H9 (cell line): ENCODE data around the gene PSKH1. TPM values are rescaled to one million over a fixed set of nuclear protein-coding genes. Genes with fewer than 3 reads are reported as not detected.

Experiments
- DNase-seq: peaks from one replicate; pipeline ENCODE4 v3.0.0-alpha.2; 2017
- H2AFZ ChIP-seq: one replicate; pipeline ENCODE4 v1.6.1; 2013; ENCODE audit warnings: mild to moderate bottlenecking, low read length, control low read depth, moderate library complexity
- H2AK5ac ChIP-seq: 2 replicates; pipeline ENCODE4 v1.6.1; 2013; ENCODE audit warnings: low read length, control low read depth, mixed read lengths; ENCODE audit not compliant: insufficient read length
- H2BK120ac ChIP-seq: one replicate; pipeline ENCODE4 v1.6.1; 2013; ENCODE audit warnings: low read depth, mild to moderate bottlenecking, low read length, control low read depth, inconsistent platforms; ENCODE audit not compliant: poor library complexity, severe bottlenecking
- H2BK12ac ChIP-seq: 2 replicates; pipeline ENCODE4 v1.6.1; 2013; ENCODE audit warnings: low read length, control low read depth, mixed read lengths, low read depth; ENCODE audit not compliant: insufficient read length
- H2BK15ac ChIP-seq: 2 replicates; pipeline ENCODE4 v1.6.1; 2013; ENCODE audit warnings: low read depth, low read length, control low read depth
- H2BK20ac ChIP-seq: one replicate; pipeline ENCODE4 v1.6.1; 2013; ENCODE audit warnings: low read depth, mild to moderate bottlenecking, low read length, control low read depth, inconsistent platforms; ENCODE audit not compliant: poor library complexity, severe bottlenecking
- H2BK5ac ChIP-seq: 2 replicates; pipeline ENCODE4 v1.6.1; 2013; ENCODE audit warnings: low read length, control low read depth, mixed read lengths; ENCODE audit not compliant: insufficient read length
- H3K14ac ChIP-seq: 2 replicates; pipeline ENCODE4 v1.6.1; 2013; ENCODE audit warnings: low read length, control low read depth; ENCODE audit not compliant: insufficient read depth
- H3K18ac ChIP-seq: 2 replicates; pipeline ENCODE4 v1.6.1; 2013; ENCODE audit warnings: low read depth, mild to moderate bottlenecking, mixed read lengths, low read length, control low read depth; ENCODE audit not compliant: insufficient read length
- H3K23ac ChIP-seq: 2 replicates; pipeline ENCODE4 v1.6.1; 2013; ENCODE audit warnings: low read length, control low read depth, mixed read lengths, low read depth; ENCODE audit not compliant: insufficient read length
- H3K23me2 ChIP-seq: 2 replicates; pipeline ENCODE4 v1.6.1; 2013; ENCODE audit warnings: low read depth, mild to moderate bottlenecking, mixed read lengths, low read length, control low read depth; ENCODE audit not compliant: insufficient read length, poor library complexity, severe bottlenecking
- H3K27ac ChIP-seq: 2 replicates; pipeline ENCODE4 v1.5.1; 2013; ENCODE audit warnings: low read length, control low read depth, mixed read lengths, low read depth; ENCODE audit not compliant: insufficient read length
- H3K27me3 ChIP-seq: 2 replicates; pipeline ENCODE4 v1.6.1; 2013; ENCODE audit warnings: low read length, control low read depth, inconsistent platforms; ENCODE audit not compliant: insufficient read depth
- H3K4ac ChIP-seq: 2 replicates; pipeline ENCODE4 v1.6.1; 2013; ENCODE audit warnings: low read depth, mild to moderate bottlenecking, control low read depth, inconsistent platforms, low read length, moderate library complexity
- H3K4me1 ChIP-seq: 2 replicates; pipeline ENCODE4 v1.6.1; 2013; ENCODE audit warnings: low read length, control low read depth, inconsistent platforms; ENCODE audit not compliant: insufficient read depth
- H3K4me2 ChIP-seq: 2 replicates; pipeline ENCODE4 v1.6.1; 2013; ENCODE audit warnings: low read length, control low read depth, mixed read lengths; ENCODE audit not compliant: insufficient read length, insufficient read depth
- H3K56ac ChIP-seq: 2 replicates; pipeline ENCODE4 v1.6.1; 2013; ENCODE audit warnings: low read depth, mild to moderate bottlenecking, mixed read lengths, low read length, control low read depth; ENCODE audit not compliant: insufficient read length
- H3K79me1 ChIP-seq: 2 replicates; pipeline ENCODE4 v1.6.1; 2013; ENCODE audit warnings: low read depth, mild to moderate bottlenecking, moderate library complexity, low read length, control low read depth, inconsistent platforms; ENCODE audit not compliant: insufficient read depth, poor library complexity, severe bottlenecking
- H3K79me2 ChIP-seq: 2 replicates; pipeline ENCODE4 v1.6.1; 2013; ENCODE audit warnings: low read length, control low read depth, inconsistent platforms; ENCODE audit not compliant: insufficient read depth
- H3K9ac ChIP-seq: 2 replicates; pipeline ENCODE4 v1.6.1; 2013; ENCODE audit warnings: low read length, control low read depth, mixed read lengths; ENCODE audit not compliant: insufficient read length; ENCODE audit errors: extremely low read depth
- H3K9me3 ChIP-seq: one replicate; pipeline ENCODE4 v1.6.1; 2013; ENCODE audit warnings: low read depth, low read length, inconsistent platforms; ENCODE audit not compliant: control insufficient read depth
- H3T11ph ChIP-seq: one replicate; pipeline ENCODE4 v1.6.1; 2013; ENCODE audit warnings: mild to moderate bottlenecking, low read length, control low read depth, inconsistent platforms
- H4K20me1 ChIP-seq: one replicate; pipeline ENCODE4 v1.6.1; 2013; ENCODE audit not compliant: control insufficient read depth, insufficient read length, insufficient read depth
- H4K5ac ChIP-seq: 2 replicates; pipeline ENCODE4 v1.6.1; 2013; ENCODE audit warnings: low read depth, mild to moderate bottlenecking, mixed read lengths, low read length, control low read depth; ENCODE audit not compliant: insufficient read length
- H4K8ac ChIP-seq: replicated peaks from 2 replicates; pipeline ENCODE4 v1.6.1; 2013; ENCODE audit warnings: low read length, control low read depth, mixed read lengths, low read depth; ENCODE audit not compliant: insufficient read length
- H4K91ac ChIP-seq: 2 replicates; pipeline ENCODE4 v1.6.1; 2013; ENCODE audit warnings: low read depth, mild to moderate bottlenecking, moderate library complexity, mixed read lengths, low read length, control low read depth; ENCODE audit not compliant: insufficient read length
- H3K27ac Mint-ChIP-seq, 3 experiments: 2 replicates in 2 of 3; 3 replicates in 1 of 3; pipeline ENCODE4 v1.8.0; 2020 to 2021; ENCODE audit warnings: mixed read lengths in 3 of 3, mild to moderate bottlenecking in 1 of 3, moderate library complexity in 1 of 3
- H3K27me3 Mint-ChIP-seq: 2 replicates; pipeline ENCODE4 v1.8.0; 2021; ENCODE audit warnings: low read depth, mild to moderate bottlenecking, moderate library complexity, mixed read lengths
- H3K36me3 Mint-ChIP-seq, 3 experiments: 2 replicates in 2 of 3; 3 replicates in 1 of 3; pipeline ENCODE4 v1.8.0; 2020 to 2021; ENCODE audit warnings: low read depth in 3 of 3, mixed read lengths in 3 of 3; ENCODE audit not compliant: insufficient read depth in 1 of 3
- H3K4me1 Mint-ChIP-seq, 2 experiments: 2 replicates each; pipeline ENCODE4 v1.8.0; 2020; ENCODE audit warnings: mixed read lengths in 2 of 2
- H3K4me3 Mint-ChIP-seq, 2 experiments: 2 replicates in 1 of 2; 3 replicates in 1 of 2; pipeline ENCODE4 v1.8.0; 2020 to 2021; ENCODE audit warnings: mild to moderate bottlenecking in 2 of 2, mixed read lengths in 2 of 2, moderate library complexity in 1 of 2
- H3K9me3 Mint-ChIP-seq, 2 experiments: 2 replicates in 1 of 2; 3 replicates in 1 of 2; pipeline ENCODE4 v1.8.0; 2020; ENCODE audit warnings: mild to moderate bottlenecking in 2 of 2, mixed read lengths in 2 of 2, moderate library complexity in 1 of 2
- WGBS: extraction: QIAGEN DNeasy Blood & Tissue Kit; methylation state at CpG from one replicate; pipeline ENCODE4 v1.1.7; 2013; ENCODE audit warnings: missing lambda C conversion rate, low lambda C conversion rate, mixed read lengths; ENCODE audit not compliant: insufficient read length; ENCODE audit errors: extremely low coverage; 5-methylcytosine and 5-hydroxymethylcytosine counted together
- total RNA-seq: library from RNA; stranded (reverse); gene quantifications from 2 replicates; pipeline ENCODE4 v1.2.1, GENCODE V29; 2021
- TF ChIP-seq, protein P1 (sequence below): fragments of 200-600 bp; sonication (generic); conservative IDR thresholded peaks from 3 replicates; pipeline ENCODE4 v1.8.0; 2021; ENCODE audit warnings: antibody characterized with exemption, mild to moderate bottlenecking

The PSKH1 gene
- total RNA-seq, 1 experiment from 2014 or later = 29.1 TPM

DNA sequence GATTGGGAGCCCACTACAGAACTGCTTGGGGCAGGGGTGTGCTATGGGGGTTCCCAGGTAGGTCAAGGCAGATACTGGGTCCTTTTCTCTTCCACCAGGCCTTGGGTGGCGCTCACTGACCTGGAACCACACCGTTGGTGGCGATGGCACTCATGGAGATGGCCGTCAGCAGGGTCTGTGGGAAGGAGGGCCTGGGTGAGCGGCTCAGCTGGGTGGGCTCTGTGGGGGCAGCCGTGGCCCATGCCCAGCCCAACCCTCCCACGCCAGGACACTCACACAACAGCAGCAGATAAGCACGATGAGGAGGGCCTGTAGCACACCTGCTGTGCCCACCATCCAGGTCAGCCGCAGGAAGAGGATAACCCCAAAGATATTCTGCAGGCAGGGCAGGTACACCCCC, 64.6 kb downstream of the PSKH1 start:
- H3K36me3 Mint-ChIP-seq = peaks cover 17 to 75% (median 47%) of the 10 kb centered on the region in 3 experiments
- Histone ChIP-seq H3K4ac (no peak overlapping the region), H4K20me1 (no peaks in the 10 kb centered on the region), H3K79me1 (no peaks in the 10 kb centered on the region), H2AFZ (no peak overlapping the region), H3K27ac (no peak overlapping the region), H3K23me2 (no peaks in the 10 kb centered on the region), H3K4me1 (no peaks in the 10 kb centered on the region), H4K5ac (no peak overlapping the region), H4K91ac (no peak overlapping the region), H3T11ph (no peak overlapping the region), H3K79me2 (no peaks in the 10 kb centered on the region), H3K9me3 (no peaks in the 10 kb centered on the region), H2BK12ac (no peak overlapping the region), H3K4me2 (no peak overlapping the region), H3K23ac (no peak overlapping the region), H2BK120ac (no peak overlapping the region), H3K14ac (no peak overlapping the region), H2AK5ac (no peak overlapping the region), H4K8ac (no peak overlapping the region), H3K27me3 (no peaks in the 10 kb centered on the region), H3K18ac (no peak overlapping the region), H3K56ac (no peak overlapping the region), H2BK20ac (no peak overlapping the region), H2BK15ac (no peak overlapping the region), H2BK5ac (no peak overlapping the region), H3K9ac (no peak overlapping the region)
- DNase-seq = no peak
- TF ChIP-seq, protein P1, sequence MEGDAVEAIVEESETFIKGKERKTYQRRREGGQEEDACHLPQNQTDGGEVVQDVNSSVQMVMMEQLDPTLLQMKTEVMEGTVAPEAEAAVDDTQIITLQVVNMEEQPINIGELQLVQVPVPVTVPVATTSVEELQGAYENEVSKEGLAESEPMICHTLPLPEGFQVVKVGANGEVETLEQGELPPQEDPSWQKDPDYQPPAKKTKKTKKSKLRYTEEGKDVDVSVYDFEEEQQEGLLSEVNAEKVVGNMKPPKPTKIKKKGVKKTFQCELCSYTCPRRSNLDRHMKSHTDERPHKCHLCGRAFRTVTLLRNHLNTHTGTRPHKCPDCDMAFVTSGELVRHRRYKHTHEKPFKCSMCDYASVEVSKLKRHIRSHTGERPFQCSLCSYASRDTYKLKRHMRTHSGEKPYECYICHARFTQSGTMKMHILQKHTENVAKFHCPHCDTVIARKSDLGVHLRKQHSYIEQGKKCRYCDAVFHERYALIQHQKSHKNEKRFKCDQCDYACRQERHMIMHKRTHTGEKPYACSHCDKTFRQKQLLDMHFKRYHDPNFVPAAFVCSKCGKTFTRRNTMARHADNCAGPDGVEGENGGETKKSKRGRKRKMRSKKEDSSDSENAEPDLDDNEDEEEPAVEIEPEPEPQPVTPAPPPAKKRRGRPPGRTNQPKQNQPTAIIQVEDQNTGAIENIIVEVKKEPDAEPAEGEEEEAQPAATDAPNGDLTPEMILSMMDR = no peak
- WGBS = no CpG with 5 or more reads among the region's 9 CpGs
- no peak overlapping the region for H3K4me3 Mint-ChIP-seq
- H3K4me1 Mint-ChIP-seq = no peaks in the 10 kb centered on the region
- no peaks in the 10 kb centered on the region for H3K27me3 Mint-ChIP-seq
- no peaks in the 10 kb centered on the region for H3K9me3 Mint-ChIP-seq
- no peak overlapping the region for H3K27ac Mint-ChIP-seq
